ENCODE measurements around the gene FBXO46.

DNA sequence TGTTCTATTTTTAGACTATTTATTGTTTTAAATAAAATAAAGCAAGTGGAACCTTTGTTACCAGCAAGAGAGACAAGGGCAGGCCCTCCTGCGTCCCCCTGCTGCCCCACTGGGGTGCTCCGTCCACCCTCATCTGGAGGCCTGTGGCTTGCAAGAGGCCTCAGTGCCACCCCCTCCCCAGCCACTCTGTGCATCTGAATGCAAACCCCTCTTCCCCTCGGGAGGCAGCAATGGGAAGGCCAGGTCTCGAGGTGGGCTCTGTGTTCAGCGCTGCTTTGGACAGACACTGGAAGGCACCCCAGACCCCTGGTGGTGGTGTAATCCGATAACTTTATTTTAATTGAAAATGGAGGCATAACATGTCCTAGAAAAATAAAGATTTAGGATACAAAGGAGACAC lies 33.8 kb upstream of the FBXO46 start:
- TF ChIP-seq, protein P1, sequence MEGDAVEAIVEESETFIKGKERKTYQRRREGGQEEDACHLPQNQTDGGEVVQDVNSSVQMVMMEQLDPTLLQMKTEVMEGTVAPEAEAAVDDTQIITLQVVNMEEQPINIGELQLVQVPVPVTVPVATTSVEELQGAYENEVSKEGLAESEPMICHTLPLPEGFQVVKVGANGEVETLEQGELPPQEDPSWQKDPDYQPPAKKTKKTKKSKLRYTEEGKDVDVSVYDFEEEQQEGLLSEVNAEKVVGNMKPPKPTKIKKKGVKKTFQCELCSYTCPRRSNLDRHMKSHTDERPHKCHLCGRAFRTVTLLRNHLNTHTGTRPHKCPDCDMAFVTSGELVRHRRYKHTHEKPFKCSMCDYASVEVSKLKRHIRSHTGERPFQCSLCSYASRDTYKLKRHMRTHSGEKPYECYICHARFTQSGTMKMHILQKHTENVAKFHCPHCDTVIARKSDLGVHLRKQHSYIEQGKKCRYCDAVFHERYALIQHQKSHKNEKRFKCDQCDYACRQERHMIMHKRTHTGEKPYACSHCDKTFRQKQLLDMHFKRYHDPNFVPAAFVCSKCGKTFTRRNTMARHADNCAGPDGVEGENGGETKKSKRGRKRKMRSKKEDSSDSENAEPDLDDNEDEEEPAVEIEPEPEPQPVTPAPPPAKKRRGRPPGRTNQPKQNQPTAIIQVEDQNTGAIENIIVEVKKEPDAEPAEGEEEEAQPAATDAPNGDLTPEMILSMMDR (IDR thresholded peaks at IDR 0.05; ENCODE audit: insufficient read depth, low read length): no peak
- TF ChIP-seq POLR2AphosphoS5 (IDR thresholded peaks at IDR 0.05; ENCODE audit: low read depth): no peak
